Activated CD8-positive, alpha-beta memory T cell treated with anti-CD3 and anti-CD28 coated beads, Interleukin-2, amount 10 ng/mL, durations not matched to agents 7 days and 5 days (primary cell): Measurements from ENCODE around the gene PRR7. TPM values are rescaled to one million over a fixed set of nuclear protein-coding genes. Genes with fewer than 3 reads are reported as not detected.
A peak's percentile ranks its signal among the peaks of the same experiment; 100 is the strongest.

Experiments
- ATAC-seq: fragments of 150-1000 bp; cut with Tn5 transposase; one replicate; pipeline ENCODE4 v1.10.0; 2021; ENCODE audit warnings: moderate library complexity
- CTCF ChIA-PET: fragments of 350-600 bp; sonication (Branson Sonifier 250); formaldehyde crosslinking; loops from one replicate; lab custom pipeline; 2021; ENCODE audit warnings: antibody characterized with exemption; lab: Charles Lee
- DNase-seq: peaks from one replicate; pipeline ENCODE4 v3.0.0-alpha.2; 2020
- H3K27ac Mint-ChIP-seq: one replicate; pipeline ENCODE4 v1.8.0; 2021; ENCODE audit warnings: mild to moderate bottlenecking, mixed read lengths
- H3K27me3 Mint-ChIP-seq: one replicate; pipeline ENCODE4 v1.8.0; 2021; ENCODE audit warnings: mixed read lengths
- H3K36me3 Mint-ChIP-seq: one replicate; pipeline ENCODE4 v1.8.0; 2021; ENCODE audit warnings: mild to moderate bottlenecking, mixed read lengths
- H3K4me1 Mint-ChIP-seq: one replicate; pipeline ENCODE4 v1.8.0; 2021; ENCODE audit warnings: mixed read lengths
- H3K4me3 Mint-ChIP-seq: one replicate; pipeline ENCODE4 v1.8.0; 2021; ENCODE audit warnings: mild to moderate bottlenecking, moderate library complexity, mixed read lengths
- H3K9me3 Mint-ChIP-seq: one replicate; pipeline ENCODE4 v1.8.0; 2022; ENCODE audit warnings: low read depth, mixed read lengths
- total RNA-seq, 2 experiments: library from RNA; stranded (reverse); gene quantifications; one replicate each; pipeline ENCODE4 v1.2.3, GENCODE V29; 2021

PRR7 gene
- total RNA-seq, 2 experiments from 2014 or later = 3.1 to 5.3 TPM

DNA sequence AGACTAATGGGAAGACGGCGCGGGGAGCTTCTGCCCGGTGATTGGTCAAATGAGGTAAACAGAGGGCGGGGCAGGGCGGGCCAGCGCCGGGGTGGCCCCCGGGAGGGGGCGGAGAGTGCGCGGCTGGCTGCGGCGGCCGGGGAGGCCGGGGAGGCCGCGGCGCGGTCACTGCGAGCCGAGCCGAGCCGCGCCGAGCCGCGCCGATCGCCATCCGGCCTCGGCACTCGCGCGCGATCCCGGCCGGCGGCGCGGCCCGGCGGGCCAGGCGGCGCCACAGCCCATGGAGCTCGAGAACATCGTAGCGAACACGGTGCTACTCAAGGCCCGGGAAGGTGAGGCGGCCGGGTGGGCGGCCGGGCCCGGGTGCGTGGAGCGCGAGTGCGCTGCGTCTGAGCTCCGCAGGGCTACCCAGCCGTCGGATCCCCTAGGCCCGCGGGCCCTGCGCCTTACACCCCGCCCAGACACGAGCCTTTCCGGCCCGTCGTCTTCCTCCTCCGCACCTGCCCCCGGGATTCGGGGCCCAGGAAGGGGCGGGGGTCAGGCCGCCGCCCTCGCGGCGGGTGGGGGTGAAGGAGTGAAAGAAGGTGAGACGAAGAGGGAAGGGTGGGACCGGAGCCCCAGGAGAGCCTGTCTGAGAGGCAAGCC is 19.9 kb upstream of the PRR7 start, which contains the start of gene GRK6:
Gene GRK6 (plus strand): TSS at position 111 of the 645 bp plus-strand sequence. CDS start 170 bp downstream, at position 281.
- CTCF ChIA-PET = interaction anchor here (0.9 to 16.5 kb wide), 13 partner anchors 13 to 117 kb away, joined by 3 to 269 read pairs (median 9); partner anchors contain the start of genes F12, PFN3 and PRR7
- H3K4me1 Mint-ChIP-seq = peaks cover 52% of the 10 kb centered on the region
- peaks cover 22% of the 10 kb centered on the region for H3K36me3 Mint-ChIP-seq
- no peaks in the 10 kb centered on the region for H3K27me3 Mint-ChIP-seq
- peak; percentile 83 for DNase-seq
- H3K4me3 Mint-ChIP-seq = peak within 1 kb of the TSS; percentile 89
- H3K27ac Mint-ChIP-seq = peak within 1 kb of the TSS; percentile 98
- peak; percentile 5 for ATAC-seq
- no peaks in the 10 kb centered on the region for H3K9me3 Mint-ChIP-seq

DNA sequence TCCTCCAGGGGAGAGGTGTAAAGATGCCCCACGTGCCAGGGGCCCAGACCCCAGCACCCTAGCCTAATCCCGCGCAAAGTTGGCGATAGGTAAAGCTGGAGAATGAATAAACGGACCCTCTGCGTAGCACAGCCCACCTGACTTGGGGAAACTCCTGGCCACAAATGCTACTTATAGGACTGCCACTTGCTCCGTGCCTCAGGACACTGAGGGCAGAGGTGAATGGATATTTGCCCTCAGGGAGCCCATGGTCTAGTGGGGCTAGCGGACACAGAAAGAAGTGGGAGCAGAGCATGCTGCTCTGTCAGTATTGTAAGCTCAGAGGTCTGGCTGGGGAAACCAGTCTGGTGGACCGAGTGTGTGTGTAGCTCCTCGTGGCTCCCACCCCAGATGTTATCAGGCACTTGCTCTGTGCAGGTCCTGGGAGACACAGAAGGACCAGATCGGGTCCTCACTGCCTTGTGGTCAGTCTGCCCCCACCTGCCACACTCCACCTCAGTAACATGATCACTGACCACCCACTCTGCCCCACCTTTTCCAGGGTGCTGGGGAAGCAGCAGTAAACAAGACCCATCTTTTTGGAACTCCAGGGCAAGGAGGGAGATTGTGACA is 19.3 kb upstream of the PRR7 start:
- CTCF ChIA-PET = interaction anchor here (0.8 to 16.5 kb wide), 14 partner anchors 12 to 117 kb away, joined by 3 to 269 read pairs (median 7); partner anchors contain the start of genes F12, PFN3 and PRR7
- DNase-seq (peak; percentile 59), ATAC-seq (no peak)
- Mint-ChIP-seq H3K27me3 (no peaks in the 10 kb centered on the region), H3K4me3 (peak overlapping the region; percentile 89), H3K4me1 (peaks cover 56% of the 10 kb centered on the region), H3K27ac (peak overlapping the region; percentile 94), H3K9me3 (no peaks in the 10 kb centered on the region), H3K36me3 (peaks cover 26% of the 10 kb centered on the region)

DNA sequence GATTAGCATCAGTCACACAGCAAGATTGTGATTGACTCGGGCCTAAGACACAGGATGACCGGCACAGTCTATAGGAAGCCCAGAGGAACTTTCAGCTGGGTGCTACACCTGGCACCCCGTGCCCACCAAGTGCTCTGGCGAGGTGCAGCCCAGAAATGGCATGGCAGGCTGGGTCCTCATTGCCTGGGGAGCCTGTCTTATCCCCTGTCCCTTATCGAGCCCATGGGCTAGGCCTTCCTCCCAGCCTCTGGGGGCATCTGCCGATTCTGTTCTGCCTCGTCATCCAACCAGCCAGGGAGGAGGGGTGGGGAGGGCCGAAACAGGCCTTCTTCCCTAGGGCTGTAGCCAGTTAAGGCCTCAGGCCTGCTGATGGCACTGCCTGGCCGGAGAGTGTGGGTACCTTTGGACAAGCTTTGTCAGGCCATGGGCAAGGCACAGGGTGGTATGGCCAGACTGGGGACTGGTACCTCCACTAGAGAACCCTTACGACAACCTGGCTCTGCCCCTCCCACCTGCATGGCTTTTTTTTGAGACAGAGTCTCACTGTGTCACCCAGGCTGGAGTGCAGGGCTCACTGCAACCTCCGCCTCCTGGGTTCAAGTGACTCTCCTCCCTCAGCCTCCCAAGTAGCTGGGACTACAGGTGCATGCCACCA is 18.6 kb upstream of the PRR7 start:
- DNase-seq (peak; percentile 67), ATAC-seq (no peak)
- Mint-ChIP-seq H3K27me3 (no peaks in the 10 kb centered on the region), H3K36me3 (peaks cover 30% of the 10 kb centered on the region), H3K4me3 (peak overlapping the region; percentile 89), H3K27ac (peak overlapping the region; percentile 94), H3K9me3 (no peaks in the 10 kb centered on the region), H3K4me1 (peaks cover 64% of the 10 kb centered on the region)
- CTCF ChIA-PET = interaction anchor here (0.8 to 16.5 kb wide), 14 partner anchors 10 to 118 kb away, joined by 3 to 269 read pairs (median 7); partner anchors contain the start of genes F12, PFN3 and PRR7

DNA sequence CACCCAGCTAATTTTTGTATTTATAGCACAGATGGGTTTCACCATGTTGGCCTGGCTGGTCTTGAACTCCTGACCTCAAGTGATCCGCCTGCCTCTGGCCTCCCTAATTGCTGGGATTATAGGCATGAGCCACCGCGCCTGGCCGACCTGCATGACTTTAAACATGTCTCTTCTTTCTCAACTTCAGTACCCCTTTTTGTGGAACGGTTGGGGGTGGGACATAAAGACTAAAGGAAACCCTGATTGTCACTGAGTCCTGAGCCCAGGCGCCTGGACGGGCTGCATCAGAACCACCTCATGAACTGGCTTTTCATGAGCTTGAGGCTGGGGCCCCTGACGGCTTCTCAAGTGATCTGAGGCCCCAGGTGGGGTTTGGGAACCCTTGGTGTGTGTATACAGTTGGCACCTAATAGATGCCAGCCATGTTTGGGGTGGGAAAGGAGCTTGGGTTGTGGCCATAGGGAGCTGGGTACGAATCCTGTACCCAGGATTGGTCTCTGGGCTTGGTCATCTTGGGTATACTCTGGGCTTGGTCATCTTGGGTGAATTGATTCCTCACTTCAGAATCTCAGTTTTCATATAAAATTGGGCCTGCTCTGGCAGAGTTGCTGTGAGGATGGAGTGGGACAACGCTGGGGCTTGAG is 17.9 kb upstream of the PRR7 start:
- H3K4me3 Mint-ChIP-seq = peak overlapping the region; percentile 89
- ATAC-seq (no peak), DNase-seq (no peak)
- H3K27ac Mint-ChIP-seq = peak overlapping the region; percentile 94
- H3K9me3 Mint-ChIP-seq = no peaks in the 10 kb centered on the region
- CTCF ChIA-PET = interaction anchor here (0.7 to 16.5 kb wide), 11 partner anchors 9 to 119 kb away, joined by 3 to 269 read pairs (median 9); partner anchors contain the start of genes PFN3 and PRR7
- H3K27me3 Mint-ChIP-seq = no peaks in the 10 kb centered on the region
- peaks cover 68% of the 10 kb centered on the region for H3K4me1 Mint-ChIP-seq
- H3K36me3 Mint-ChIP-seq = peaks cover 34% of the 10 kb centered on the region

DNA sequence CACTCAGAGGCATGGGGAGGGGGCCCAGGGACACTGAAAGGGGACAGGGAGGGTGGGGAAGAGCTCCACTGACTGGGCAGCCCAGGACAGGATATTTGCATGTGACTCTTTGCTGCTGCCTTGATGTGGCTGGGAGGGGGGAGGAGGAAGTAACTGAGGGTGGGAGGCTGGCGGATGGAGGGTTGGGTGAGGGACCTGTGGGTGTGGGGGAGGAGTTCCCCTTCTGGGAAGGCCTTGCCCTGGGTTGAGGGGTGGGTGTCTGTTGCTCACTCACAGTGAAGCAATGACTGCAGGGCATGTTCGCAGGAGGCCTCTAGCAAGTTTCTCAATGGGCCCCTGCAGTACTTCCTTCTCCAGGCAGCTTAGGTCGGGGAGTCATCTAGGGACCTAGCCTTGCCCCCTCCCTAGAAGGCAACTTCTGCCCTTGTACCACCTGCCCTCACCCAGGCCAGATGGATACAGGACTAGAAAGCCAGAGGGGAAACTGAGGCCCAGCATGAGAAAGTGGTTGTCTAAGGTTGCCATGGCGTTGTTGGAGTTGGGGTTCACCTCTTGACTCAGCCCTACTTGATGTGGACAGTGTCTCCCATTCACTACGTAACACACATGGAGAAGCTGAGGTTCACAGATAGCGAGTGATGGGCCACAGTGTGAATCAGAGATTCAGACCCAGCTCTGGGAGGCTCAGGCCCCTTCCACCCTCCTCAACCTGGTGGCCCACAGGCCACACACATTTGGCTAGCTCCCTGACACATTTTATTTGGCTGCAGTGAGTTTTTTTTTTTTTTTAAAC is 17.2 kb upstream of the PRR7 start:
- Mint-ChIP-seq H3K27me3 (no peaks in the 10 kb centered on the region), H3K4me1 (peaks cover 76% of the 10 kb centered on the region), H3K9me3 (no peaks in the 10 kb centered on the region), H3K4me3 (peak overlapping the region; percentile 89), H3K36me3 (peaks cover 41% of the 10 kb centered on the region), H3K27ac (peak overlapping the region; percentile 94)
- CTCF ChIA-PET = interaction anchor here (0.7 to 16.5 kb wide), 10 partner anchors 8 to 120 kb away, joined by 3 to 269 read pairs (median 8); partner anchors contain the start of genes F12, PFN3 and PRR7
- DNase-seq = peak; percentile 90
- ATAC-seq = no peak

DNA sequence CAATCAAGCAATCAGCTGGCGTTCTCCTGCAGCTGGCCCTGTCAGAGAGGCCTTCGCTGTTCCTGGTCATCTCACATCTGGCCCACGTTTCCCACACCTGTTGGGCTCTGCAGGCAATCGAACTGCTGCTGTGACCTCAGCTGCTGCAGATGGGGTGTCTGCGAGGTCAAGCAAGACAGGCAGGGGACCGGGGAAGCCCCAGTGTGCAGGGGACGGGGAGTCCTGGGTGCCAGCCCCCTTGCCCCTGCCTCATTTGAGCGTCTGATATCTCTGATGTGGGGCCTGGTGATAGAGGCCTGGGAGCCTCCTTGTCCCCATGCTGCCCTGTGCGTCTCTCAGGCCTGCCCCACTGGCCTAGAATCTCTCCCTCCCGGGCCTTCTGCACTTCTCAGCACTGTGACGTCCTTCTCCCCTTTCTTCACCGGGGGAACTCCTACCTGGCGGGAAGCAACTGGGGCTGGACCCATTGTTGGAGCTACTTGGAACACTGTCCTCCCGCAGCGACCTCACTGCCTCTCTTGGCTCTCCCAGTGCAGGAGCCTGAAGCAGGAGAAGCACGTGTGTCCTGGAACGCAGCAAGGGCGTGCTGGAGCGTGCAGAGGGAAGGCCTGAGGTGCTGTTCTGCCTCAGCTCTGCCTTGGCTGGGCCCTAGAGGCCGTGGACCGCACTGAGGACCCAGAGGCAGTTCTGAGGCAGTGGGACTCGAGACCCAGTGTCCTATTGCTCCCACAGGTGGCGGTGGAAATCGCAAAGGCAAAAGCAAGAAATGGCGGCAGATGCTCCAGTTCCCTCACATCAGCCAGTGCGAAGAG is 16.3 kb upstream of the PRR7 start:
- DNase-seq = no peak
- H3K4me3 Mint-ChIP-seq = peak overlapping the region; percentile 89
- no peaks in the 10 kb centered on the region for H3K27me3 Mint-ChIP-seq
- CTCF ChIA-PET = interaction anchor here (0.9 to 16.5 kb wide), 7 partner anchors 7 to 59 kb away, joined by 3 to 269 read pairs (median 39); partner anchors contain the start of genes PFN3 and PRR7
- peak overlapping the region; percentile 94 for H3K27ac Mint-ChIP-seq
- H3K36me3 Mint-ChIP-seq = peaks cover 47% of the 10 kb centered on the region
- ATAC-seq = no peak
- H3K4me1 Mint-ChIP-seq = peaks cover 75% of the 10 kb centered on the region
- H3K9me3 Mint-ChIP-seq = no peaks in the 10 kb centered on the region

DNA sequence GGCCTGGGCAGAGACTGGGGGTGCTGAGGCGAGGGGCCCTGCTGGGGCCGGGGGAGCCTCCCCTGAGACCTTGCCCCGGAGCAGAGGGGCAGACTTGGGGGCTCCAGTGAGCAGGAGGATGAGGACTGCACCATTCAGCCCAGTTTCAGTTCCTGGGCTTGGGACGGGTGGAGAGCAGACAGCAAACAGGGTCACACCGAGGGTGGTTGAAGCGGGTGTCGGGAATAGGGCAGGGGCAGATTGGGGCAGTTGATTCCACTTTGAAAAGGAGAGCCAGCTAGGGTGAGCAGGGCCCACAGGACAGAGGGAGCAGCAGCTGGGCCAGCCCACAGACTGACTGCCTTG is 15.7 kb upstream of the PRR7 start:
- peak overlapping the region; percentile 89 for H3K4me3 Mint-ChIP-seq
- peak overlapping the region; percentile 94 for H3K27ac Mint-ChIP-seq
- H3K36me3 Mint-ChIP-seq = peaks cover 51% of the 10 kb centered on the region
- peaks cover 73% of the 10 kb centered on the region for H3K4me1 Mint-ChIP-seq
- DNase-seq = no peak
- CTCF ChIA-PET = interaction anchor here (0.9 to 16.5 kb wide), 10 partner anchors 16 to 317 kb away, joined by 3 to 269 read pairs (median 12); partner anchors contain the start of genes F12, PFN3 and PRR7
- no peaks in the 10 kb centered on the region for H3K27me3 Mint-ChIP-seq
- ATAC-seq = no peak
- H3K9me3 Mint-ChIP-seq = no peaks in the 10 kb centered on the region

DNA sequence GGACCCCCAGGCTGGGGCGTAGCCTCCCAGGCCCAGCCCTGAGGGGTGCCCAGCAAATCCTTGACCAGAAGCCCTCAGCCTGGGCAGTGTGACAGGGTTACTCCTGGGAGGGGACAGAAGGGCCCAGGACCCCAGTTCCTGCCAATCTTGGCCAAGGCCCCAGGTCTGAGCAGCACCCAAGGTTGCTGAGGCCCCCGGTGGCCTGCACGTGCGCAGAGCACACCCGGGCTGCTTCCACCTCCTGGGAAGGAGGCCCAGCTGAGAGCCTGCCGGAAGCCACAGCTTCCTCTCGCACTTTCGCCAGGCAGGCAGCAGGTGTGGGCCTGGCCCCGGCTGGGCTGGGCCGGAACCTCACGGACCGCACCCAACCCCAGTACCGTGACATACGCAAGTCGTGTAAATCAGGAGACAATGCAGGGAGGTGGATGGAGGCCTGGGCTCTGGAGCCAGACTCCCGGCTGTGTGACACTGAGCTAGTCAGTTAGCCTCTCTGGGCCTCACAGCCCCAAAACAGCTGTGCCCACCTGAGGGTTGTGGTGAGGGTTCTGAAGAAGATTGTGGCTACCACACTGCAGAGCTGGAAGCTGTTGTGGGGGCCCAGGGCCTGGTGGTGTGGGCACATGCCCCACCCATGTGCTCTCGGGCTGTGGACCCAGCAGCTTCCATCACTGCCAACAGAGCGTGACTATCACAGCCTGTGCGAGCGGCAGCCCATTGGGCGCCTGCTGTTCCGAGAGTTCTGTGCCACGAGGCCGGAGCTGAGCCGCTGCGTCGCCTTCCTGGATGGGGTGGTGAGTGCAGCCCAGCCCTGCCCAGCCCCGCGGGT is 15.1 kb upstream of the PRR7 start:
- peaks cover 73% of the 10 kb centered on the region for H3K4me1 Mint-ChIP-seq
- no peaks in the 10 kb centered on the region for H3K27me3 Mint-ChIP-seq
- peak overlapping the region; percentile 94 for H3K27ac Mint-ChIP-seq
- no peaks in the 10 kb centered on the region for H3K9me3 Mint-ChIP-seq
- CTCF ChIA-PET = interaction anchor here (0.8 to 16.5 kb wide), 18 partner anchors 9 to 317 kb away, joined by 3 to 269 read pairs (median 4); partner anchors contain the start of genes F12, MXD3, PFN3 and PRR7
- peak; percentile 60 for ATAC-seq
- H3K36me3 Mint-ChIP-seq = peaks cover 51% of the 10 kb centered on the region
- peak overlapping the region; percentile 89 for H3K4me3 Mint-ChIP-seq
- peak; percentile 93 for DNase-seq

DNA sequence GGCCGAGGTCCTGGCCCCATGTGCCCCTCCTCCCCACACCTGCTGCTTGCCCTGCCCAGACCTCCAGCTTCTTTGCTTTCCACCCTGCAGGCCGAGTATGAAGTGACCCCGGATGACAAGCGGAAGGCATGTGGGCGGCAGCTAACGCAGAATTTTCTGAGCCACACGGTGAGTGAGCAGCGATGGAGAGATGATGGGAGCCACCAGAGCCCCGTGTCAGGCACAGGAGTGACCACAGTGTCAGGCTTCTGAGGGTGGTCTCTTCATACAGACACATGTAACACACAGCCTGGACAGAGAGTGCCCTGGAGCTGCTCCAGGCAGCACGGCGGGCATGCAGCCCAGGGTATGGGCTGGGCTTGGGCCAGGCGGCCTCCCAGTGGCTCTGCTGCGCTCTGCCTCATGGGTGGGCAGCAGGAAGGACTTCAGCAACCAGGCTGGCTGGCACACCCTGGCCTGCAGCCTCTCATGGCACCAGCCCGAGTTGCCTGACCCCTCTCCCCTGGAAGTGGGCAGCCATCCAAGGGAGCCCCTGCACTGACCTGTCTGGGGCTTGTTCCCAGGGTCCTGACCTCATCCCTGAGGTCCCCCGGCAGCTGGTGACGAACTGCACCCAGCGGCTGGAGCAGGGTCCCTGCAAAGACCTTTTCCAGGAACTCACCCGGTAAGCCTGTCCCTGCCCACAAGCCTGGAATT is 14.3 kb upstream of the PRR7 start:
- no peaks in the 10 kb centered on the region for H3K27me3 Mint-ChIP-seq
- DNase-seq = no peak
- peaks cover 57% of the 10 kb centered on the region for H3K36me3 Mint-ChIP-seq
- peak overlapping the region; percentile 89 for H3K4me3 Mint-ChIP-seq
- no peak for ATAC-seq
- no peaks in the 10 kb centered on the region for H3K9me3 Mint-ChIP-seq
- peaks cover 73% of the 10 kb centered on the region for H3K4me1 Mint-ChIP-seq
- CTCF ChIA-PET = interaction anchor here (0.8 to 16.5 kb wide), 16 partner anchors 9 to 122 kb away, joined by 3 to 269 read pairs (median 6); partner anchors contain the start of genes F12, MXD3, PFN3 and PRR7
- H3K27ac Mint-ChIP-seq = peak overlapping the region; percentile 94

DNA sequence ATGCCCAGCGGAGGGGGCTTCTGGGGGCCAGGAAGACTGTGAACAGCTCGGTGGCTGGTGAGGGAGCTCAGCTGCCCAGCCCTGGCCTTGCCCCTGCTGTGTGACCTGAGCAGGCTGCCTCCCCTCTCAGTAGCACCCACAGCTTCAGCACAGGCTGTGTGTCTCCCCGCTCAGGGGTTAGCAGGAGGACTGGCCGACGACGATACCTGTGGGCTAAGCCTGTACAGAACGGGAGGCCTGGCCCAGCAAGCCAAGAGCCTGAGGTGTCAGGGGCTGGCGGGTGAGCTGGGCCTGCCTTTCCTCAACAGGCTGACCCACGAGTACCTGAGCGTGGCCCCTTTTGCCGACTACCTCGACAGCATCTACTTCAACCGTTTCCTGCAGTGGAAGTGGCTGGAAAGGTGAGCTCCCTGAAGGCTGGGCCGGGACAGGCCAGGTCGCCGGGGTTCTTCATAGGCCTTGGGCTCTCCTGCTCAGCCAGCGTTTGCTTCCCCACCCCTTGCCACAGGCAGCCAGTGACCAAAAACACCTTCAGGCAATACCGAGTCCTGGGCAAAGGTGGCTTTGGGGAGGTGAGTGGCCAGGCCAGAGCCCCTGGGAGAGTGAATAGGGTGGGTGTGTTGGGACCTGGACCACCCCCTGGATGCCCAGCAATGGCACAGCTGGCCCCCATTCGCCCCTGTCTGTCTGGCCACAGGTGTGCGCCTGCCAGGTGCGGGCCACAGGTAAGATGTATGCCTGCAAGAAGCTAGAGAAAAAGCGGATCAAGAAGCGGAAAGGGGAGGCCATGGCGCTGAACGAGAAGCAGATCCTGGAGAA is 13.6 kb upstream of the PRR7 start:
- Mint-ChIP-seq H3K36me3 (peaks cover 57% of the 10 kb centered on the region), H3K9me3 (no peaks in the 10 kb centered on the region), H3K4me3 (no peak overlapping the region), H3K27me3 (no peaks in the 10 kb centered on the region), H3K4me1 (peaks cover 67% of the 10 kb centered on the region), H3K27ac (peak overlapping the region; percentile 94)
- CTCF ChIA-PET = interaction anchor here (1.6 to 16.5 kb wide), 8 partner anchors 14 to 123 kb away, joined by 4 to 269 read pairs (median 26); partner anchors contain the start of genes F12, PFN3 and PRR7
- DNase-seq (no peak), ATAC-seq (no peak)
